Liver (tissue), 3 donors: Measurements from ENCODE around the gene CES2.

Experiments
- CTCF ChIP-seq: fragments of 150-350 bp; IDR thresholded peaks from 2 replicates; pipeline ENCODE4 v1.5.1; 2017; ENCODE audit warnings: improper control_type of control experiment, low read depth, low read length; ENCODE audit not compliant: missing input control
- EGR1 ChIP-seq, 2 donors: IDR thresholded peaks; 2 replicates each; pipeline ENCODE4 v1.6.1; 2016 to 2018; ENCODE audit warnings: antibody characterized with exemption in 2 of 2, low read depth in 2 of 2
- HNF4A ChIP-seq, 2 donors: conservative IDR thresholded peaks; 2 replicates each; pipeline ENCODE4 v1.6.1; 2016; ENCODE audit warnings: antibody characterized with exemption in 2 of 2, mild to moderate bottlenecking in 2 of 2
- REST ChIP-seq: IDR thresholded peaks from 2 replicates; pipeline ENCODE4 v1.6.1; 2016; ENCODE audit warnings: antibody characterized with exemption, mild to moderate bottlenecking
- RXRA ChIP-seq, 2 donors: IDR thresholded peaks; 2 replicates each; pipeline ENCODE4 v1.6.1; 2017 to 2018; ENCODE audit warnings: antibody characterized with exemption in 2 of 2, mild to moderate bottlenecking in 1 of 2
- TAF1 ChIP-seq: conservative IDR thresholded peaks from 2 replicates; pipeline ENCODE4 v1.6.1; 2016; ENCODE audit warnings: antibody characterized with exemption, mild to moderate bottlenecking
- YY1 ChIP-seq: IDR thresholded peaks from 2 replicates; pipeline ENCODE4 v1.6.1; 2016; ENCODE audit warnings: antibody characterized with exemption, mild to moderate bottlenecking
- donor health status: healthy.
- donor health status: healthy.

- TF ChIP-seq YY1 (no peak), HNF4A (conservative IDR thresholded peaks at IDR 0.05) (no peak), REST (no peak), EGR1 (IDR thresholded peaks at IDR 0.05; ENCODE audit: low read depth in 2 of 2) (no peak), CTCF (no peak), TAF1 (no peak), RXRA (IDR thresholded peaks at IDR 0.05) (no peak)
Observed at GRCh38 chr16:66959704-66960161, 24.4 kb downstream of the CES2 start.
